ENCODE measurements around the gene GPR162. TPM values are rescaled to one million over a fixed set of nuclear protein-coding genes. Genes with fewer than 3 reads are reported as not detected.
A peak's percentile ranks its signal among the peaks of the same experiment; 100 is the strongest.

Gene GPR162
- total RNA-seq, 1 experiment from 2014 or later, result not detected

DNA sequence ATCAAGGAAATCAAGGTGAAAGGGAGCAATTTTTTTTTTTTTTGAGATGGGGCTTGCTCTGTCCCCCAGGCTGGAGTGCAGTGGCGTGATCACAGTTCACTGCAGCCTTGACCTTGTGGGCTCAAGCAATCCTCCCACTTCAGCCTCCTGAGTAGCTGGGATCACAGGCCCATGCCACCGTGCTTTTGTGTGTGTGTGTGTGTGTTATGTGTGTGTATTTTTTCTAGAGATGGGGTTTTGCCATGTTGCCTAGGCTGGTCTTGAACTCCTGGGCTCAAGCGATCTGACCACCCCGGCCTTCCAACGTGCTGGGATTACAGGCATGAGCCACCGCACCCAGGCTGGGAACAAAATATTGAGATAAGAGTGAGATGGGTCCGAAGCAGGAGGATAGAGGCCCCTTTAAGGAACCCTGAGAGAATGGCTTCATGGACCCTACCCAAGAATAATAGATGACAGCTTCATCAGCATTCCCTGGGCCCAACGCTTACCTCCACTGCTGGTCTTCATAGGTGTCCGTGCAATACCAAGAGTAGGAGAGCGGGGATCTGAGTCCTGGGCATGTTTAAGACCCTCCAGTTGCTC lies 28.4 kb downstream of the GPR162 start:
- intact Hi-C loops (cut with micrococcal nuclease), result no loop called here
- POLR2A ChIA-PET, result interaction anchor here (1.7 to 7.9 kb wide), 3 partner anchors 15 to 23 kb away, joined by 5 to 130 read pairs (median 6); partner anchors contain the start of genes SPSB2 and TPI1
- CTCF ChIA-PET, result interaction anchor here (0.6 to 7.3 kb wide), 5 partner anchors 14 to 80 kb away, joined by 3 to 40 read pairs (median 13); partner anchors contain the start of gene SPSB2
- BruUV-seq (replicated peaks), result no TSS peak
- Mint-ChIP-seq H3K27ac (ENCODE audit: low read depth, unreplicated experiment) (peak overlapping the region; percentile 90), H3K4me3 (ENCODE audit: unreplicated experiment) (peak overlapping the region; percentile 88), H3K36me3 (ENCODE audit: insufficient read depth, unreplicated experiment) (peaks cover 26% of the 10 kb centered on the region), H3K9me3 (ENCODE audit: unreplicated experiment) (no peaks in the 10 kb centered on the region), H3K4me1 (ENCODE audit: insufficient read depth, unreplicated experiment) (peaks cover 31% of the 10 kb centered on the region), H3K27me3 (ENCODE audit: insufficient read depth, unreplicated experiment) (no peaks in the 10 kb centered on the region)
- no peak for DNase-seq (ENCODE audit: unreplicated experiment)
- TF ChIP-seq, protein P1, sequence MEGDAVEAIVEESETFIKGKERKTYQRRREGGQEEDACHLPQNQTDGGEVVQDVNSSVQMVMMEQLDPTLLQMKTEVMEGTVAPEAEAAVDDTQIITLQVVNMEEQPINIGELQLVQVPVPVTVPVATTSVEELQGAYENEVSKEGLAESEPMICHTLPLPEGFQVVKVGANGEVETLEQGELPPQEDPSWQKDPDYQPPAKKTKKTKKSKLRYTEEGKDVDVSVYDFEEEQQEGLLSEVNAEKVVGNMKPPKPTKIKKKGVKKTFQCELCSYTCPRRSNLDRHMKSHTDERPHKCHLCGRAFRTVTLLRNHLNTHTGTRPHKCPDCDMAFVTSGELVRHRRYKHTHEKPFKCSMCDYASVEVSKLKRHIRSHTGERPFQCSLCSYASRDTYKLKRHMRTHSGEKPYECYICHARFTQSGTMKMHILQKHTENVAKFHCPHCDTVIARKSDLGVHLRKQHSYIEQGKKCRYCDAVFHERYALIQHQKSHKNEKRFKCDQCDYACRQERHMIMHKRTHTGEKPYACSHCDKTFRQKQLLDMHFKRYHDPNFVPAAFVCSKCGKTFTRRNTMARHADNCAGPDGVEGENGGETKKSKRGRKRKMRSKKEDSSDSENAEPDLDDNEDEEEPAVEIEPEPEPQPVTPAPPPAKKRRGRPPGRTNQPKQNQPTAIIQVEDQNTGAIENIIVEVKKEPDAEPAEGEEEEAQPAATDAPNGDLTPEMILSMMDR (IDR thresholded peaks at IDR 0.05; ENCODE audit: unreplicated experiment), result no peak

DNA sequence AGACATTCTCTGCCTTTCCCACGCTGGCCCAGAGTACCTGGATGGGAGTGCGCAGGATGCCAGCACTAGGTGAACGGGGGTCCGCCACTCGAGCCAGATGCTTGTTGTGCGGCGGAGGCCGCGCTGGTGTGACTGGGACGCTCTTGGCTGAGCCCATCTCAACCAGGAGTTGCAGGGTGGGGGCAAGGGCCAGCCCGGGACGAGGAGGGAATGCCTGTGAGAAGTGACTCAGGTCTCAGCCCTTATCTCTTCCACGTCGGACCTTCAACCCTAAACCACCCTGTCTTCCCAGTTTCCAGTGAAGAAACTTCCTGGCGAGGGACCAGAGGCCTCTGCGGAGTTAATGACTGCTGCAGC lies 29.2 kb downstream of the GPR162 start:
- H3K4me1 Mint-ChIP-seq (ENCODE audit: insufficient read depth, unreplicated experiment), result peaks cover 31% of the 10 kb centered on the region
- POLR2A ChIA-PET, result interaction anchor here (0.6 to 7.9 kb wide), 22 partner anchors 9 to 245 kb away, joined by 3 to 130 read pairs (median 7); partner anchors contain the start of genes C12orf57, COPS7A, LPCAT3 and MLF2
- TSS peak; percentile 77 for BruUV-seq (replicated peaks)
- no peak for DNase-seq (ENCODE audit: unreplicated experiment)
- no peaks in the 10 kb centered on the region for H3K27me3 Mint-ChIP-seq (ENCODE audit: insufficient read depth, unreplicated experiment)
- H3K9me3 Mint-ChIP-seq (ENCODE audit: unreplicated experiment), result no peaks in the 10 kb centered on the region
- H3K4me3 Mint-ChIP-seq (ENCODE audit: unreplicated experiment), result peak overlapping the region; percentile 88
- TF ChIP-seq, protein P1 (IDR thresholded peaks at IDR 0.05; ENCODE audit: unreplicated experiment), result no peak
- intact Hi-C loops (cut with micrococcal nuclease), result no loop called here
- peaks cover 33% of the 10 kb centered on the region for H3K36me3 Mint-ChIP-seq (ENCODE audit: insufficient read depth, unreplicated experiment)
- peak overlapping the region; percentile 90 for H3K27ac Mint-ChIP-seq (ENCODE audit: low read depth, unreplicated experiment)
- CTCF ChIA-PET, result interaction anchor here (0.6 to 7.3 kb wide), 5 partner anchors 12 to 98 kb away, joined by 3 to 40 read pairs (median 6); partner anchors contain the start of genes MLF2 and SPSB2

DNA sequence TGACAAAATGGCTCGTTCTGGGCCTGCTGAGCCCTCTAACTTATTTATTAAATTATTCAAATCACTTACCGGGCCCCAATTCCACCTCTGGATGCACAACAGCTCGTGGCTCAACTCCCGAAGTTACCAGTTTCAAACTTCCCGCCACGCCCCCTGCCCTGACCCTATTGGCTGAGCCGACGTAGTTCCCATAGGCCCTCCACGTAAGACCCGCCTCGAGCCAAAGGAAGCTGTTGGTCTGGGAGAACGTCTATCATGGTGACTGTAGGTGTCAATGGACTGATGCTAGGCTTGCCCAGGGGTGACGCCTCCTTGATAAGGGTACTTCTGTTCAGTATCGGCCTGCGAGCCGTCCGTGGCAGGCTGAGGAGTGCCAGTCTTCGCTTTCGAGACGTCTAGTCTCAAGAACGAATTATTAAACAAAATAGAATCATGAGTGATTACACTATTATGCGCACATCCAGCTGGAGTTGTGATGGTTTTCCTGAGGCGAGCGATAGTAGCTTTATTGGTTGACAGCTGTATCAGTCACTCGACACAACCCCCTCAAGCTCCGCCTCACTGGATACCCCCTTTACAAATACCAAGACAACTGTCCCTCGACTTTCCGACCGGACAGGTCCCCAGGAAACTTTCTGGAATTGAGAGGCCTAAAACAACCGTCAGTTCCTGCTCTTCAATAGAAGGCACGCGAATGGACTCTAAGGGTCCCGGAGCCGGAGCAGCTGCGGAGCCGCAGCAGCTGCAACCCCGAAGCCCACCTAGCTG lies 29.7 kb downstream of the GPR162 start, which contains the start of gene CDCA3:
TSS of gene CDCA3 (minus strand) at position 134 of the 768 bp plus-strand sequence. CDS start 334 bp downstream, outside the sequence.
- Mint-ChIP-seq H3K9me3 (ENCODE audit: unreplicated experiment) (no peaks in the 10 kb centered on the region), H3K4me3 (ENCODE audit: unreplicated experiment) (peak within 1 kb of the TSS; percentile 88), H3K4me1 (ENCODE audit: insufficient read depth, unreplicated experiment) (peaks cover 31% of the 10 kb centered on the region), H3K27ac (ENCODE audit: low read depth, unreplicated experiment) (peak within 1 kb of the TSS; percentile 90), H3K36me3 (ENCODE audit: insufficient read depth, unreplicated experiment) (peaks cover 38% of the 10 kb centered on the region), H3K27me3 (ENCODE audit: insufficient read depth, unreplicated experiment) (no peaks in the 10 kb centered on the region)
- CTCF ChIA-PET, result interaction anchor here (0.6 to 7.3 kb wide), 8 partner anchors 13 to 312 kb away, joined by 3 to 40 read pairs (median 6); partner anchors contain the start of genes MLF2 and SPSB2
- peak; percentile 100 for DNase-seq (ENCODE audit: unreplicated experiment)
- BruUV-seq (replicated peaks), result no TSS peak
- TF ChIP-seq, protein P1 (IDR thresholded peaks at IDR 0.05; ENCODE audit: unreplicated experiment), result no peak
- intact Hi-C loops (cut with micrococcal nuclease), result no loop called here
- POLR2A ChIA-PET, result interaction anchor here (0.6 to 7.9 kb wide), 33 partner anchors 9 to 450 kb away, joined by 3 to 130 read pairs (median 6); partner anchors contain the start of genes ATN1, C12orf57, COPS7A and GNB3
